Mononuclear cell (primary cell): ENCODE data around the gene KCNJ10. TPM values are rescaled to one million over a fixed set of nuclear protein-coding genes. Genes with fewer than 3 reads are reported as not detected.

ENCODE experiments used
- H3K27me3 ChIP-seq: 2 replicates; pipeline ENCODE4 v1.6.0; 2011; ENCODE audit warnings: low read length, control low read depth; ENCODE audit not compliant: insufficient read depth
- H3K4me1 ChIP-seq: 2 replicates; pipeline ENCODE4 v1.5.1; 2011; ENCODE audit warnings: mild to moderate bottlenecking, low read length, control low read depth; ENCODE audit not compliant: insufficient read depth
- H3K4me3 ChIP-seq: 2 replicates; pipeline ENCODE4 v1.5.1; 2011; ENCODE audit warnings: mild to moderate bottlenecking, low read length, moderate library complexity
- H3K9me3 ChIP-seq: 2 replicates; pipeline ENCODE4 v1.5.1; 2011; ENCODE audit warnings: low read depth, mild to moderate bottlenecking, control low read depth, low read length
- total RNA-seq: library from RNA; depleted of rRNA; stranded (reverse); fragments of >200 nt; gene quantifications from one replicate; pipeline ENCODE4 v1.2.3, GENCODE V29; 2012

Gene KCNJ10
- total RNA-seq, 1 donor, result not detected

DNA sequence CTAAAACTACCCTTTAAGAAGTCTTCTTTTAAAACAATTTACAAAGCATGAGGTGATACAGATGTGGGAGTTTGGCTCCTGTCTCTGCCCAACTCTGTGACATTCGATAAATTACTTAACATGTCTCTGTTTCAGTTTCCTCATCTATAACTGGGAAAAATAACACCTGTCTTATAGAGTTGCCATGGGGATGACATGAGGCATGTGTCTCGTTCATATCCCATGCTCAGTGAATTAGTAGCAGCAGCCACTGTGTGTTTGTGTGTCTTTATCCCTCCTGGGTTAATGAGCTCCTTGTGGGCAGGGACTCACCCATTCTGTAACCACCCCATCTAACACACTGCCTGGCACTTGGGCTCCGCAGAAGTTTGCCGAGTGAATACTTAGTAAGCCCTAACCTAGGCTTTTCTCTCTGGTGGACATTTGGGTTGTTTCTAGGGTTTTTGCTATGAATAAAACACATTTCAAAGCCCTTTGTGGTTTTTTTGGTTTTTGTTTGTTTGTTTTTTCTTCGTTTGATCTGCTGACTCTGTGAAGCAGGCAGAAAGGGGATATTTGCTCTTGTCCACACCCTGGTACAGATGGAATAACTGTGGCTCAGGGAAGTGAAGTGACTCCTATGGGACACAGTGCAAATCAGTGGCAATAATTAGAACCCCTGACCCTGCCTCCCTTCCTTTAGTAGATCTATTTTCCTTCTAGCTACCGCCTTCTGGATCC is 10.6 kb upstream of the KCNJ10 start:
- H3K27me3 ChIP-seq, result peaks cover 49% of the 10 kb centered on the region
- H3K4me1 ChIP-seq, result peaks cover 39% of the 10 kb centered on the region
- no peaks in the 10 kb centered on the region for H3K9me3 ChIP-seq
- no peak overlapping the region for H3K4me3 ChIP-seq

DNA sequence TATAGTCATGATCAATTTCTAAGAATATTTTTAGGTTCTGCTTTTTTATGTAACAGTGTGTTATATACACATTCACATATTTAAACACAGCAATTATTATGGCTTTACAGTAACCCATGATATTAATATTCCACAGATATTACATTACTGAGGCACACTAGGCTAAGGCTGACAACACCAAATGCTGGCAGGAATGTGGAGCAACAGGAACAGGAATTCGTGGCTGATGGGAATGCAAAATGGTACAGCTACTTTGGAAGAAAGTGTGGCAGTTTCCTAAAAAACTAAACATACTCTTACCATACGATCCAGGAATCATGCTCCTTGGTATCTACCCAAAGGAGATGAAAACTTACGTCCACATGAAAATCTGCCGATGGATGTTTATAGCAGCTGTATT is 9.5 kb upstream of the KCNJ10 start:
- Histone ChIP-seq H3K27me3 (peaks cover 49% of the 10 kb centered on the region), H3K9me3 (no peaks in the 10 kb centered on the region), H3K4me3 (no peak overlapping the region), H3K4me1 (peaks cover 50% of the 10 kb centered on the region)

- Histone ChIP-seq H3K4me1 (peaks cover 43% of the 10 kb centered on the region), H3K27me3 (peaks cover 49% of the 10 kb centered on the region), H3K9me3 (no peaks in the 10 kb centered on the region), H3K4me3 (no peak overlapping the region)
Measured at GRCh38 chr1:160078512-160079195, 8.7 kb upstream of the KCNJ10 start.

DNA sequence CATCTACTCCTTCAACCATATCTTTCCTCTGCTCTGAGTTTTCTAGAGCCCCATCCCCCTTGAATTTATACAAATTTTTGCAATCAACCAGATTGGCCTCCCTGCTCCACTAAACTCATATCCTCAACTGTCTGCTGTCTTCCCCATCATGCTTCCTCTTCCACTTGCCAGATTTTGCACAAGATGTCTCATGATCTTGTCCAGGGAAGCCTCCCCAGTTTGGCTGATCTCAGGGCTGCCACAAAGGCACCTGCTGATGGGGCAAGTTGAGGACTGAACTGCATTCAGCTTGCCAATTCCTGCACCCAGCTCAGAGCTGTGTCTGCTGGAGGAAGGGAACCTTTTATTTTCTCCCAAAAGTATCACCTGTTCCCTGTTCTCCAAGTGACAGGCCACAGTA is 7.5 kb upstream of the KCNJ10 start:
- H3K9me3 ChIP-seq, result no peaks in the 10 kb centered on the region
- H3K27me3 ChIP-seq, result peaks cover 38% of the 10 kb centered on the region
- H3K4me1 ChIP-seq, result peaks cover 40% of the 10 kb centered on the region
- no peak overlapping the region for H3K4me3 ChIP-seq

- H3K4me3 ChIP-seq, result no peak overlapping the region
- H3K4me1 ChIP-seq, result peaks cover 40% of the 10 kb centered on the region
Measured at GRCh38 chr1:160076295-160076694, 6.3 kb upstream of the KCNJ10 start.

DNA sequence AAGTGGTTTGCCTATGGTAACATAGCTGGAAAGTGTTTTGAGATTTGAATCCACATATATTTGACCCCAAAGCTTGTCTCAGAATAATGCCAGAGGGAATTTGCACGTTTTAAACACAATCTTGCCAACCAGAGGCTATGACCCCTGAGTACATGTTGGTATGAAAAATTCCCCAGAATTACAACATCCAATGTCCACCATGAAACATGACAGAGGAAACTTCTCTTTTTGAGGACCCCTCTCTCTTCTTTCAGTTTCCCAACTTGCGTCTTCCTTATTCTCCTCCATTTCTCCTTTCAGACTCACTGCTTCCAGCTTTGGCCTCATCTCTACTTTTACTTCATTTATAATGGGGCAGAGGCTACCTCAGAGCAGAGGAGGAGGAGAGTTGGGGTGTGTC is 5.9 kb upstream of the KCNJ10 start:
- Histone ChIP-seq H3K9me3 (no peaks in the 10 kb centered on the region), H3K4me1 (peaks cover 42% of the 10 kb centered on the region), H3K27me3 (peaks cover 36% of the 10 kb centered on the region), H3K4me3 (no peak overlapping the region)

More at GRCh38 chr1:160076295-160076694, 6.3 kb upstream of the KCNJ10 start:
- Histone ChIP-seq H3K27me3 (peaks cover 35% of the 10 kb centered on the region), H3K9me3 (no peaks in the 10 kb centered on the region)

DNA sequence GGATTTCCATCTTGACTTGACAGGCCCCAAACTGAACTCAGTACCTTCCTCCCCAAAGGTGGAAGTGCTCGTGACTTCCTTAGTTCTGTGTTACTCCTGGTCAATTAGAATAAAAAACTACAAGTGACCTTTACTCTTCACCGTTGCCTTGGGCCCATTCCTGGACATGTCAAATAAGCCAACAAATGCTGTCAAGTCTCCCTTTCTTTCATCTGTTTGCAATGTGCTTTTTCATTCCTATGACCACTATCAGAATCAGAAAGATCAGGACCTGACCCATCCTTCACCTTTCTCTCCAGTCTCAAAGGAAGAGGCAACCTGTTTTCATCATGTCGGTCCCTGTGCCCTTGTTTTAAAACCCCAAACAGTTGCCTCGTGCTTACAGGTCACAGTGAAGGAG is 4.9 kb upstream of the KCNJ10 start:
- Histone ChIP-seq H3K4me3 (no peak overlapping the region), H3K27me3 (peaks cover 33% of the 10 kb centered on the region), H3K4me1 (peaks cover 48% of the 10 kb centered on the region), H3K9me3 (no peaks in the 10 kb centered on the region)

GRCh38 chr1:160071289-160071688 is 1.3 kb upstream of the KCNJ10 start:
- Histone ChIP-seq H3K4me3 (no peak overlapping the region), H3K27me3 (peaks cover 32% of the 10 kb centered on the region), H3K9me3 (no peaks in the 10 kb centered on the region), H3K4me1 (peaks cover 27% of the 10 kb centered on the region)

- Histone ChIP-seq H3K27me3 (peaks cover 29% of the 10 kb centered on the region), H3K9me3 (no peaks in the 10 kb centered on the region)
Measured at GRCh38 chr1:160070243-160071163, 543 bp upstream of the KCNJ10 start.

GRCh38 chr1:160068225-160068624 is 1.7 kb downstream of the KCNJ10 start:
- peaks cover 29% of the 10 kb centered on the region for H3K27me3 ChIP-seq
- H3K4me1 ChIP-seq, result peaks cover 15% of the 10 kb centered on the region
- H3K4me3 ChIP-seq, result no peak overlapping the region
- no peaks in the 10 kb centered on the region for H3K9me3 ChIP-seq

More at GRCh38 chr1:160070243-160071163, 543 bp upstream of the KCNJ10 start:
- Histone ChIP-seq H3K4me1 (peaks cover 19% of the 10 kb centered on the region), H3K4me3 (peak overlapping the region; percentile 39)

- peaks cover 27% of the 10 kb centered on the region for H3K27me3 ChIP-seq
Measured at GRCh38 chr1:160066829-160067745, 2.9 kb downstream of the KCNJ10 start.

GRCh38 chr1:160064746-160065145 is 5.2 kb downstream of the KCNJ10 start:
- H3K27me3 ChIP-seq, result peaks cover 7% of the 10 kb centered on the region
- H3K4me3 ChIP-seq, result no peak overlapping the region
- no peaks in the 10 kb centered on the region for H3K9me3 ChIP-seq
- peaks cover 7% of the 10 kb centered on the region for H3K4me1 ChIP-seq

More at GRCh38 chr1:160066829-160067745, 2.9 kb downstream of the KCNJ10 start:
- Histone ChIP-seq H3K9me3 (no peaks in the 10 kb centered on the region), H3K4me3 (no peak overlapping the region), H3K4me1 (peaks cover 15% of the 10 kb centered on the region)

GRCh38 chr1:160064164-160064563 is 5.8 kb downstream of the KCNJ10 start:
- H3K4me1 ChIP-seq, result peaks cover 7% of the 10 kb centered on the region
- H3K27me3 ChIP-seq, result peaks cover 3% of the 10 kb centered on the region
- H3K9me3 ChIP-seq, result no peaks in the 10 kb centered on the region
- no peak overlapping the region for H3K4me3 ChIP-seq

DNA sequence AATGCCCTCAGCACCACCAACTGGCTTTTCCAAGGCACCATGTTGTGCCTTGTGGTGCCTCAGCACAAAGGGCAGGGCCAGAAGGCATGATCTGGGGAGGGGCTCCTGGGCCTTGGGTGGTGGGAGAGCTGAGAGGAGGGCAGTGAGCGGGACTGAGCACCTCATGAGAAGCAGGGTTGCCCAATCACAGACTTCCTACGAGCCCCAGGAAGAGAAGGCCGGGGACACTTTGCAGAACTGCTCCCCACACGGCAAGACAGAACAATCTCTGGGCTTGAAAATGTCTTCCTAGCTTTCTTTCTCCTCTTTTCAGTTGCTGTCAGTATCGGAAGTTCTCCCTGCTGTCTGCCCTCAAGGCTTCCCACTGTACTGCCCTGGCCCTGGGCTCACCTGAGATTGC is 6.8 kb downstream of the KCNJ10 start:
- H3K4me3 ChIP-seq, result no peak overlapping the region
- H3K27me3 ChIP-seq, result no peaks in the 10 kb centered on the region
- H3K4me1 ChIP-seq, result peaks cover 7% of the 10 kb centered on the region
- no peaks in the 10 kb centered on the region for H3K9me3 ChIP-seq
